Tibial artery (tissue), 4 donors: Measurements from ENCODE around the gene CFAP54.

Source experiments
- DNase-seq, 2 donors: peaks; one replicate each; pipeline ENCODE4 v3.0.0-alpha.2; 2019
- H3K27ac ChIP-seq, 2 donors: fragments of 200-600 bp; sonication (generic) in 1 of 2; 1 replicate in 1 of 2; 2 replicates in 1 of 2; pipeline ENCODE4 v1.5.1; 2018 to 2019; ENCODE audit warnings: mild to moderate bottlenecking in 1 of 2
- H3K27me3 ChIP-seq, 2 donors: fragments of 200-600 bp; sonication (generic) in 1 of 2; one replicate each; pipeline versions ENCODE4 v1.5.1 to v1.6.0; 2016 to 2019
- H3K36me3 ChIP-seq, 3 donors: fragments of 200-600 bp; sonication (generic) in 2 of 3; one replicate each; pipeline ENCODE4 v1.5.1; 2016 to 2019; ENCODE audit warnings: mild to moderate bottlenecking in 2 of 3
- H3K4me1 ChIP-seq, 4 donors: fragments of 200-600 bp; sonication (generic) in 2 of 4; 1 replicate in 3 of 4; 2 replicates in 1 of 4; pipeline ENCODE4 v1.5.1; 2016 to 2019
- H3K4me3 ChIP-seq, 2 donors: fragments of 200-600 bp; sonication (generic) in 1 of 2; 1 replicate in 1 of 2; 2 replicates in 1 of 2; pipeline ENCODE4 v1.5.1; 2018 to 2019; ENCODE audit warnings: mild to moderate bottlenecking in 2 of 2
- H3K9me3 ChIP-seq, 3 donors: fragments of 200-600 bp; sonication (generic) in 1 of 3; one replicate each; pipeline ENCODE4 v1.5.1; 2016 to 2019
- intact Hi-C: fragments of 100-400 bp; cut with DNase I; formaldehyde crosslinking; loops from one replicate; pipeline ENCODE4 v1.15.0; 2023; ENCODE audit warnings: low total_unique reads
- TF ChIP-seq, protein P1 (sequence below), 2 experiments: fragments of 200-600 bp in 1 of 2; fragments of 450-650 bp in 1 of 2; IDR thresholded peaks; one replicate each; pipeline ENCODE4 v1.5.1; 2017 to 2019; ENCODE audit warnings: antibody characterized with exemption in 2 of 2, mild to moderate bottlenecking in 1 of 2, moderate library complexity in 1 of 2

The CFAP54 gene

DNA sequence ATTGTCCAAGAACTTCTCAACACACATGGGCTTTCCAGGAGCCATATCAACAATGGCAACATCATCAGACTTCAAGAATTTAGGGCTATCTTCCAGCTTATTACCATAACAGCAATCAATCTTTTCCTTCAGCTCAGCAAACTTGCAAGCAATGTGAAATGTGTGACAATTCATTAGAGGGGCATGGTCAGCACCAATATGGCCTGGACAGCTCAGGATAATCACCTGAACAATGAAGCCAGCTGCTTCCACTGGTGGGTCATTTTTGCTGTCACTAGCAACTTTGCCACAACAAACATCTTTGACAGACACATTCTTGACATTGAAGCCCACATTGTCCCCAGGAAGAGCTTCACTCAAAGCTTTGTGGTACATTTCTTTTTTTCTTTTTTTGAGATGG is 411.8 kb downstream of the CFAP54 start:
- DNase-seq, result no peak
- Histone ChIP-seq H3K9me3 (no peaks in the 10 kb centered on the region), H3K27me3 (no peaks in the 10 kb centered on the region), H3K27ac (no peak overlapping the region), H3K4me1 (peaks cover 0 to 2% (median under 1%) of the 10 kb centered on the region in 4 donors), H3K36me3 (no peaks in the 10 kb centered on the region), H3K4me3 (no peak overlapping the region)
- TF ChIP-seq, protein P1, sequence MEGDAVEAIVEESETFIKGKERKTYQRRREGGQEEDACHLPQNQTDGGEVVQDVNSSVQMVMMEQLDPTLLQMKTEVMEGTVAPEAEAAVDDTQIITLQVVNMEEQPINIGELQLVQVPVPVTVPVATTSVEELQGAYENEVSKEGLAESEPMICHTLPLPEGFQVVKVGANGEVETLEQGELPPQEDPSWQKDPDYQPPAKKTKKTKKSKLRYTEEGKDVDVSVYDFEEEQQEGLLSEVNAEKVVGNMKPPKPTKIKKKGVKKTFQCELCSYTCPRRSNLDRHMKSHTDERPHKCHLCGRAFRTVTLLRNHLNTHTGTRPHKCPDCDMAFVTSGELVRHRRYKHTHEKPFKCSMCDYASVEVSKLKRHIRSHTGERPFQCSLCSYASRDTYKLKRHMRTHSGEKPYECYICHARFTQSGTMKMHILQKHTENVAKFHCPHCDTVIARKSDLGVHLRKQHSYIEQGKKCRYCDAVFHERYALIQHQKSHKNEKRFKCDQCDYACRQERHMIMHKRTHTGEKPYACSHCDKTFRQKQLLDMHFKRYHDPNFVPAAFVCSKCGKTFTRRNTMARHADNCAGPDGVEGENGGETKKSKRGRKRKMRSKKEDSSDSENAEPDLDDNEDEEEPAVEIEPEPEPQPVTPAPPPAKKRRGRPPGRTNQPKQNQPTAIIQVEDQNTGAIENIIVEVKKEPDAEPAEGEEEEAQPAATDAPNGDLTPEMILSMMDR (IDR thresholded peaks at IDR 0.05), result no peak
- intact Hi-C loops, result no loop called here

- TF ChIP-seq, protein P1 (IDR thresholded peaks at IDR 0.05), result no peak
- Histone ChIP-seq H3K27me3 (no peaks in the 10 kb centered on the region), H3K4me3 (no peak overlapping the region), H3K4me1 (peaks cover 0 to 3% (median 1%) of the 10 kb centered on the region in 4 donors), H3K9me3 (no peaks in the 10 kb centered on the region), H3K27ac (no peak overlapping the region), H3K36me3 (no peaks in the 10 kb centered on the region)
- no peak for DNase-seq
- intact Hi-C loops, result no loop called here
Observed at GRCh38 chr12:96902076-96902475, 412.7 kb downstream of the CFAP54 start.

DNA sequence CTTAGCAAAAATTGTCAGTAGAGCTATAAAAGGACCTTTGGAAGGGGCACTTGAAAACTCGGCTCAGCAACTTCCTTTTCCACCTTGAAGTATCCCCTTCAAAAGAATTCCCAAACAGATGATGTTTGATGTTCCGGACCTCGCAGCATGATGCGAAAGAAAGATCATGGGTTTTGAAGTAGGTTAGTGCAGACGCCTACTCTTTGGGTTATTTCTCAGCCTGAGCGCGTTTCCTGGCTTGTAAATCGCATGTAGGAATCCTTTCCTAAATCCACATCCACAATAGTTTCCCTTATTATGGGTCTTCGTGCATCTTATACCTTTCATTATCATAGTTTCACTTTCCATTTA is 417.1 kb downstream of the CFAP54 start:
- no peaks in the 10 kb centered on the region for H3K9me3 ChIP-seq
- no peaks in the 10 kb centered on the region for H3K36me3 ChIP-seq
- TF ChIP-seq, protein P1 (IDR thresholded peaks at IDR 0.05), result no peak
- peak overlapping the region; percentile 91 for H3K4me3 ChIP-seq
- intact Hi-C loops, result no loop called here
- H3K27ac ChIP-seq, result peak overlapping the region; percentile 84 to 87
- H3K4me1 ChIP-seq, result peaks cover 0 to 18% (median 8%) of the 10 kb centered on the region in 4 donors
- no peak for DNase-seq
- no peaks in the 10 kb centered on the region for H3K27me3 ChIP-seq

DNA sequence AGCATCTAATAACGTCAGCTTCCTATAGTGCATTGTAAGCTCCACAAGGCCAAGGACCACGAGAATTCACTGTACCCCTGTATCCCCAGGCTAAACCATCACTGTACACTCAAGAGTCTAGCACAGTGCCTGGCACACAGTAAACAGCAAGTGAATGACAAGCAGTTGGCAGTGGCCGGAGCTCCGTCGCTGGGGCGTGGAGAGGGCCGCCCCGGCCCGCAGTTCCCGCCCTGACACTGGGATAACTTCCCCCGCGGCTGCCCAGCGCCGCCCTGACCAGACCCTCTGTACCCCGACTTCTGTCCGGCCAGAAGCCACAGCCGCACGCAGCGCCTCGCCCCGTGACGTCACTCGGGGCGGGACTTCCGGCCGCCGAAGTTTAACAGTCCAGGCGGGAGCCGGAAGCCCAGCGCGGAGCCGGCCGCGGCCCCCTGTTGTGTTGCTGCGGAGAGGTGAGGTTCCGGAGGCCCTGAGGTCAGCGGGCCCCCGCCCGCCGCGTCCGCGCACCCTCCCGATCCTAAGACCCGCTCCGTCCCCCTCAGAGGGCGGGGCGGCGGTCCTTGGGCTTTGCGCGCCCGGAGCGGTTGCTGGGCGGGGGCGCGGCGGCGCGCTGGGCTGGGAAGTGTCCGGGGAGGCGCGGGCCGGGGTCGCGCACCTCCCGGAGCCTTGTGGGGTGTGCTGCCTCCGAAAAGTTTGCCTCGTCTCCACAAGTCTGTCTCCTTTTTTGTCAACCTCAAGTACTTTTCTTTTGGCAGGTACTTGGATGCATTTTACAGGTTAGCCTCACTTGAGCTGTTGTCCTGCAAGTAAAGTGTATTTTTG is 417.7 kb downstream of the CFAP54 start, which contains the start of gene NEDD1:
Gene NEDD1, plus strand, starts transcription at position 409 of the 822 bp plus-strand sequence. CDS start 2,503 bp downstream, outside the sequence.
- Histone ChIP-seq H3K9me3 (no peaks in the 10 kb centered on the region), H3K36me3 (no peaks in the 10 kb centered on the region), H3K4me3 (peak within 1 kb of the TSS; percentile 91), H3K27ac (peak within 1 kb of the TSS; percentile 84 to 87), H3K27me3 (no peaks in the 10 kb centered on the region), H3K4me1 (peaks cover 0 to 18% (median 8%) of the 10 kb centered on the region in 4 donors)
- intact Hi-C loops, result no loop called here
- peak; percentile 79 to 87 for DNase-seq
- TF ChIP-seq, protein P1 (IDR thresholded peaks at IDR 0.05), result no peak

DNA sequence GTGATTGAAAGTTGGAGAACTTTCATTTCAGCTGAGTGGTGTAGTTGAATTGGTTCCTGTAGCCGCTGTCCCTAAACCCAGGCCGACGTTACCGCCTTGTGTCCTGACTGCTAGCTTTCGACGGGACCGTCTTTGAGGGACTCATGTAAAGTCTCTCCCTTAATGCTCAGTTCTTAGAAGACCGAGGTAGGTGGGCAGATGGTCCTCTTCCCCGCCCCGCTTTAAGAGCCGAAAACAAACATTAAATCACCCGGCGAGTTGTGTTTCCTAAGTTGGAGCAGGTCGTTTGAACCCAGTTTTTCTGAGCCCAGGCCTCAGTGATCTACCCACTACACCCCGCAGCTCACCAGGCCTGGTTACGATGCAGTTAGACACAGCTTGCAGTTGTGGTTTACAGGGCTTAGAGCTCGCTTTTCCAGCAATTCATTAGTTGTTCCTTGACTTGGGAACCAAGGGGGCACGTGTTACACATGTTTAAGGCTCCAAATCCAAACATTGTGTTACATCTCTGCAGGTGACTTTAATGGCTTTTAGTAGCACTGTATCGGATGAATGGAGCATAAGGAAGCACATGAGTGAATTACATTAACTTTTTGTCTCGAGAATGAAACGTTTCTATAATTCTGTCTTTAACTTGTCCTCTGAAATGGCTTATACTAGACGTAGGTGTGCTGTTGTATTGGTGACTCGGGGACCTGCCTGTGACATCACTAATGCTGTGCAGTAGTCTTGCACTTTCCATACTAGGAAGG is 418.5 kb downstream of the CFAP54 start:
- Histone ChIP-seq H3K4me3 (peak overlapping the region; percentile 91), H3K36me3 (no peaks in the 10 kb centered on the region), H3K9me3 (no peaks in the 10 kb centered on the region), H3K4me1 (peaks cover 0 to 22% (median 8%) of the 10 kb centered on the region in 4 donors), H3K27me3 (no peaks in the 10 kb centered on the region), H3K27ac (peak overlapping the region; percentile 84 to 87)
- intact Hi-C loops, result no loop called here
- no peak for DNase-seq
- TF ChIP-seq, protein P1 (IDR thresholded peaks at IDR 0.05), result no peak
